Cardiac muscle cell (in vitro differentiated cells and primary cell): Measurements from ENCODE around the gene ZNF235. TPM values are rescaled to one million over a fixed set of nuclear protein-coding genes. Genes with fewer than 3 reads are reported as not detected.
"Not testable (repeated sequence)": the region's sequence is repeated elsewhere in the genome, so short reads cannot be mapped to it uniquely, and the experiment has no call there.

Experiments
- DNase-seq, 2 donors: peaks; one replicate each; pipeline versions ENCODE4 v3.0.0 to v3.0.0-alpha.2; 2010 to 2017; ENCODE audit warnings: low read depth in 1 of 2, low spot score in 1 of 2
- H3K27ac ChIP-seq: fragments of 200-600 bp; sonication (generic); 2 replicates; pipeline ENCODE4 v1.5.1; 2016
- H3K27me3 ChIP-seq: fragments of 200-600 bp; sonication (generic); 2 replicates; pipeline ENCODE4 v1.6.0; 2016; ENCODE audit warnings: control low read depth
- H3K36me3 ChIP-seq: fragments of 200-600 bp; sonication (generic); 2 replicates; pipeline ENCODE4 v1.5.1; 2016; ENCODE audit warnings: control low read depth
- H3K4me1 ChIP-seq: fragments of 200-600 bp; sonication (generic); 2 replicates; pipeline ENCODE4 v1.8.1; 2017; ENCODE audit warnings: low read depth, mild to moderate bottlenecking, mixed run types
- H3K4me3 ChIP-seq: fragments of 200-600 bp; sonication (generic); 2 replicates; pipeline ENCODE4 v1.5.1; 2016; ENCODE audit warnings: mild to moderate bottlenecking
- H3K9me3 ChIP-seq: fragments of 200-600 bp; sonication (generic); 2 replicates; pipeline ENCODE4 v1.5.1; 2017; ENCODE audit warnings: low read depth, mild to moderate bottlenecking, control low read depth
- polyA plus RNA-seq: library from polyadenylated mRNA; unstranded; fragments of >200 nt; fragmentation: Nextera tagmentation; extraction: Ambion mirVana; gene quantifications from 2 replicates; pipeline ENCODE4 v1.2.1, GENCODE V29; 2016
- total RNA-seq: library from RNA; depleted of rRNA; stranded (reverse); fragments of >200 nt; gene quantifications from 2 replicates; pipeline ENCODE4 v1.2.3, GENCODE V29; 2016
- TF ChIP-seq, protein P1 (sequence below): IDR thresholded peaks from 2 replicates; pipeline ENCODE4 v1.5.1; 2012; ENCODE audit warnings: low read depth, mild to moderate bottlenecking, low read length

Gene ZNF235
- total RNA-seq (4.8 and 4.9 TPM in 2 replicates), polyA plus RNA-seq (5.3 and 5.7 TPM in 2 replicates)

DNA sequence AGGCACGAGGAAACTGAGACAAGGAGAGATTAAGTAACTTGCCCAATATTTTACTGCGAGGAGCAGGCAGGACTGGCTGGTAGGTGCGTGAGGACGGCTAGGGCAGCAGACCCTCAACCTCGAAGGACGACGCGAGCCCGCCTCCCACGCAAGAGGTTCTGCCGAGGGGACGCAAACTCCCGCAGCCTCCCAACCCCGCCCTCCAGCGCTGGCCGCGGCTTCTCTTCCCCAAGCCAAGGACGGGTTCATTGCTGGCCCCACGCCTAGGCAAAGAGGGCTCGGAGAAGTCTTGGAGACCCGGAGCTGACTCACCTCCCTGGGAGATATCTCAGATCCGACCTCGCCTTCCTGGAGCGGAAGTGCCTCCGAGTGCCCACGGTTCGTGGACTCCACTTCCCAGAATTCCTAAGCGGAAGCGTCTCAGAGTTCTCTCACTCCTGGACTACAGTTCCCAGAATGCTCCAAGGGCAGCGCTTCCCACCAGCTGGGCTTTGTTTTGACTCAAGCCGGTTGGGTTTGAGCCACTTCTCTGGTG lies at the start of gene ZNF235:
Gene ZNF235, minus strand, starts transcription at position 367 of the 535 bp plus-strand sequence. CDS start 1,621 bp downstream, outside the sequence.
- Histone ChIP-seq H3K36me3 (peaks cover 13% of the 10 kb centered on the region), H3K27ac (peak within 1 kb of the TSS; percentile 90), H3K9me3 (no peaks in the 10 kb centered on the region), H3K4me3 (peak within 1 kb of the TSS; percentile 85), H3K27me3 (no peaks in the 10 kb centered on the region), H3K4me1 (peaks cover 10% of the 10 kb centered on the region)
- TF ChIP-seq, protein P1, sequence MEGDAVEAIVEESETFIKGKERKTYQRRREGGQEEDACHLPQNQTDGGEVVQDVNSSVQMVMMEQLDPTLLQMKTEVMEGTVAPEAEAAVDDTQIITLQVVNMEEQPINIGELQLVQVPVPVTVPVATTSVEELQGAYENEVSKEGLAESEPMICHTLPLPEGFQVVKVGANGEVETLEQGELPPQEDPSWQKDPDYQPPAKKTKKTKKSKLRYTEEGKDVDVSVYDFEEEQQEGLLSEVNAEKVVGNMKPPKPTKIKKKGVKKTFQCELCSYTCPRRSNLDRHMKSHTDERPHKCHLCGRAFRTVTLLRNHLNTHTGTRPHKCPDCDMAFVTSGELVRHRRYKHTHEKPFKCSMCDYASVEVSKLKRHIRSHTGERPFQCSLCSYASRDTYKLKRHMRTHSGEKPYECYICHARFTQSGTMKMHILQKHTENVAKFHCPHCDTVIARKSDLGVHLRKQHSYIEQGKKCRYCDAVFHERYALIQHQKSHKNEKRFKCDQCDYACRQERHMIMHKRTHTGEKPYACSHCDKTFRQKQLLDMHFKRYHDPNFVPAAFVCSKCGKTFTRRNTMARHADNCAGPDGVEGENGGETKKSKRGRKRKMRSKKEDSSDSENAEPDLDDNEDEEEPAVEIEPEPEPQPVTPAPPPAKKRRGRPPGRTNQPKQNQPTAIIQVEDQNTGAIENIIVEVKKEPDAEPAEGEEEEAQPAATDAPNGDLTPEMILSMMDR, result no peak
- peak; percentile 93 to 99 for DNase-seq

DNA sequence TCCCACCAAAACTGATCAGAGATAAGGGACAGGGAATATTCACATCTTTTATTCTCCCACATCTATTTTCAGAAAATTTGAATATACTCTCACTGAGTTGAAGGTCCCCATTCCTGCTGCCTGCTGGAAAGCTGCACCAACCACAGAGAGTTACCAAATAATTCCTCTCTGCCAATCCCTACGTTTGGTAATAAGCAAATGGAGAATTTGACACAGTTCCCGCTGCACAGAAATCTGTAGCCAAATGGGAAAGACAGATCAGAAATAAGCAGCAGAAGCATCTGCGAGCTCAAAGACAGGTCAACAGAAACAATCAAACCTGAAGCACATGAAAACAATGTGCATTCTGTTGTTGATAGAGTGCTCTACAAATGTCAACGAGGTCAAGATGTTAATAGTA lies 41.7 kb upstream of the ZNF235 start:
- TF ChIP-seq, protein P1, result no peak
- H3K27ac ChIP-seq, result no peak overlapping the region
- DNase-seq, result no peak
- no peaks in the 10 kb centered on the region for H3K27me3 ChIP-seq
- H3K4me3 ChIP-seq, result no peak overlapping the region
- H3K9me3 ChIP-seq, result no peaks in the 10 kb centered on the region
- no peaks in the 10 kb centered on the region for H3K4me1 ChIP-seq
- H3K36me3 ChIP-seq, result peaks cover 3% of the 10 kb centered on the region

DNA sequence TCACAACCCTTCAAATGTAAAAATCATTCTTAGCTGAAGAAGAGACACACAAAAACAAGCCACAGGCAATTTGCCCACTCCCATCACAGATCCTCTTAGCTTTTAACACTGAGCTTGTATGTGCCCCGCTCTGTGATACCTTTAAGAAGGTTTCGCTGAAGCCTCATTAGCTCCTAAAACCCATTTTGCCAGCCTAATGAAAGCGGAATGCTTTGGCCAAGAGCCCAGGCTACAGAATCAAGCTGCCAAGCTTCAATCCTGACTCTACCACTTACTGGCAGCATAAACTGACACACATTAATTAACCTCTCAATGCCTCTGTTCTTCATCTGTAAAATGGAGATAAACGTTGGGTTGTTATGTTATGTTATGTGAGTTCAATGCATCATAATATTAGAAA lies 41.1 kb upstream of the ZNF235 start:
- TF ChIP-seq, protein P1, result no peak
- H3K27ac ChIP-seq, result no peak overlapping the region
- no peaks in the 10 kb centered on the region for H3K27me3 ChIP-seq
- H3K36me3 ChIP-seq, result peaks cover 3% of the 10 kb centered on the region
- no peaks in the 10 kb centered on the region for H3K4me1 ChIP-seq
- no peak overlapping the region for H3K4me3 ChIP-seq
- no peaks in the 10 kb centered on the region for H3K9me3 ChIP-seq
- DNase-seq, result no peak

DNA sequence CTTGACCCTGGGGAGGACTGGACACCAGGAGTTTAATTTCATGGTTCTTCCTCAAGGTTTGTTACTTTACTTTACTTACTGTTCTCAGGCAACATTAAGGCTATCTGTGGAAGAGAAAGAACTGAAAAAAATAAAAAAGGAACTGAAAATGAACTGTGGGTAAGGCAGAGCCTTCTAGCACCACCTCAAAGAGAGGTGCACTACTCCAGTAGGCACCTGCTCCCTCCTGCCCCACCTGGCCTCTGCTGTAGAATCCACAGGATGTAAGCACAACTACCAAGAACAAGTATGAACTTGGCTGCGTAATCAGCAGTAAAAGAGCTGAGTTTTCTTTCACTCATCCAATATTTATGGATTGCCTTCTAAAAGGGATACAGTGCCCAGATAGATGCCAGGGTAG lies 39.4 kb upstream of the ZNF235 start:
- Histone ChIP-seq H3K27ac (no peak overlapping the region), H3K4me3 (no peak overlapping the region), H3K9me3 (no peaks in the 10 kb centered on the region), H3K36me3 (peaks cover 13% of the 10 kb centered on the region), H3K4me1 (no peaks in the 10 kb centered on the region), H3K27me3 (no peaks in the 10 kb centered on the region)
- no peak for DNase-seq
- TF ChIP-seq, protein P1, result no peak

DNA sequence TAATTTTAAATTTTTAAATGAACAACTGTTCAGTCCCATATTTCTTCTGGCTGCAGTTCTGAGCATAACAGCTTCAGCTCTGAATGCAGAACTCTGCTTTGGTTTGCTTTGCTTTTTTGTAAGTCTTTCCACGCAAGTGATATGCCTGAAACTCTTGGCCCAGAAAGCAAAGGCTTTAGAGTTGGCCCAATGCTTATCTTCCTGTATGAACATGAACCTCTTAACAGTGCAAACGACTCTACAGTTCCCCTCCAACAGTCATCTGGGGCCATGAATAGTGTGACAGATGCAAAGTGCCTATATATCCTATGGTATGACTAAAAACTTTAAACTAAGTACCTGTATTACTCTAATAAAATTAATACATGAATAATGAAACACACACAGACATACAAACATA lies 37.0 kb upstream of the ZNF235 start:
- TF ChIP-seq, protein P1, result no peak
- Histone ChIP-seq H3K36me3 (peaks cover 24% of the 10 kb centered on the region), H3K9me3 (no peaks in the 10 kb centered on the region), H3K27ac (no peak overlapping the region), H3K4me3 (no peak overlapping the region), H3K27me3 (no peaks in the 10 kb centered on the region), H3K4me1 (no peaks in the 10 kb centered on the region)
- DNase-seq, result no peak

DNA sequence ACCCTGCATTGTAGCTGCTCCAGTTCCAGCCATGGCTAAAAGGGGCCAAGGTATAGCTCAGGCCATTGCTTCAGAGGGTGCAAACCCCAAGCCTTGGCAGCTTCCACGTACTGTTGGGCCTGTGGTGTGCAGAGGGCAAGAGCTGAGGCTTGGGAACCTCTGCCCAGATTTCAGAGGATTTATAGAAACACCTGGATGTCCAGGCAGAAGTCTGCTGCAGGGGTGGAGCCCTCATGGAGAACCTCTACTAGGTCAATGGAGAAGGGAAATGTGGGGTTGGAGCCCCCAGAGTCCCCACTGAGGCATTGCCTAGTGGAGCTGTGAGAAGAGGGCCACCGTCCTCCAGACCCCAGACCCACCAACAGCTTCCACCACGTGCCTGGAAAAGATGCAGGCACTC lies 29.8 kb upstream of the ZNF235 start:
- H3K9me3 ChIP-seq, H3K27ac ChIP-seq, H3K4me1 ChIP-seq, H3K4me3 ChIP-seq, H3K27me3 ChIP-seq, DNase-seq: not testable (repeated sequence)
- H3K36me3 ChIP-seq, result peaks cover 46% of the 10 kb centered on the region
